Uterus (tissue), 4 donors: ENCODE data around the gene FPGS. TPM values are rescaled to one million over a fixed set of nuclear protein-coding genes. Genes with fewer than 3 reads are reported as not detected.

Experiments used
- DNase-seq, 2 donors: peaks; one replicate each; pipeline ENCODE4 v3.0.0-alpha.2; 2019 to 2020
- H3K27ac ChIP-seq, 2 donors: fragments of 200-600 bp; sonication (generic); 1 replicate in 1 of 2; 2 replicates in 1 of 2; pipeline ENCODE4 v1.5.1; 2016 to 2018
- H3K27me3 ChIP-seq, 2 donors: fragments of 200-600 bp; sonication (generic); one replicate each; pipeline ENCODE4 v1.5.1; 2018 to 2019; ENCODE audit warnings: control low read depth in 1 of 2
- H3K36me3 ChIP-seq, 2 donors: fragments of 200-600 bp; sonication (generic); one replicate each; pipeline ENCODE4 v1.5.1; 2019; ENCODE audit warnings: control low read depth in 1 of 2
- H3K4me1 ChIP-seq, 2 donors: fragments of 200-600 bp; sonication (generic); one replicate each; pipeline ENCODE4 v1.5.1; 2018 to 2019; ENCODE audit warnings: control low read depth in 1 of 2
- H3K4me3 ChIP-seq, 2 donors: fragments of 200-600 bp; sonication (generic); 1 replicate in 1 of 2; 2 replicates in 1 of 2; pipeline ENCODE4 v1.5.1; 2018 to 2019; ENCODE audit warnings: mild to moderate bottlenecking in 1 of 2
- H3K9me3 ChIP-seq, 2 donors: fragments of 200-600 bp; sonication (generic); one replicate each; pipeline ENCODE4 v1.5.1; 2019; ENCODE audit warnings: control low read depth in 1 of 2
- POLR2A ChIP-seq, 2 donors: fragments of 450-650 bp; IDR thresholded peaks; one replicate each; pipeline ENCODE4 v1.6.1; 2016; ENCODE audit warnings: antibody characterized with exemption in 2 of 2, mild to moderate bottlenecking in 1 of 2, moderate library complexity in 1 of 2
- intact Hi-C: fragments of 100-400 bp; cut with DNase I; formaldehyde crosslinking; loops from one replicate; pipeline ENCODE4 v1.15.1; 2023; ENCODE audit warnings: low total_unique reads
- total RNA-seq, 4 donors: library from RNA; depleted of rRNA in 3 of 4; stranded (reverse); fragments of >200 nt in 3 of 4; gene quantifications; one replicate each; pipeline versions ENCODE4 v1.1.0 to v1.2.4, GENCODE V29; 2014 to 2023
- TF ChIP-seq, protein P1 (sequence below), 4 experiments: fragments of 200-600 bp in 2 of 4; fragments of 450-650 bp in 2 of 4; sonication (generic) in 2 of 4; IDR thresholded peaks; one replicate each; pipeline ENCODE4 v1.5.1; 2016 to 2019; ENCODE audit warnings: antibody characterized with exemption in 4 of 4, mild to moderate bottlenecking in 2 of 4, moderate library complexity in 1 of 4
- donor health status: DM: yes; HTN: yes; CAD: no.

The FPGS gene
- total RNA-seq, 4 donors from 2014 or later, result 11.5 to 128 (median 46.6) TPM

DNA sequence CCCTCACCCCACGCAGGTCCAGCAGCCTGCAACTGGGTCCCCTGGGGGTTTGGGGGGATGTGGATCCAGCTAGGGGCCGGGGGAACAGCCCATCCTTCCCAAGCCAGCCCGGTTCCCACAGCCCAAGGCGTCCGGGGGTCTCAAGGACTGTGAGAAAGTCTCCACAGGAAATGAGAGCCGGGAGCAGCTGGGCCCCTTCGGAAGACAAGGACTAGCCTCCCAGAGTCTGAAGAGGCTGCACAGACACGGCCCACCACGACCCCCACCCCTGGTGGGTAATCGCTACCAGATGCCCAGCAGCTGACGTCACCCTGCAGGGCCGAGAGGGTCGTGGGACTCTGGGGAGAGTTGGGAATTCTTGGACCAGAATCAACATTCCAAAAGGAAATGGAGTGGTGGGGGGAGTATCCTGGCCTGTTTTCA, 34.8 kb upstream of the FPGS start:
- no peak for DNase-seq
- H3K4me1 ChIP-seq, result peaks cover 0 to 12% of the 10 kb centered on the region in 2 donors
- H3K9me3 ChIP-seq, result no peaks in the 10 kb centered on the region
- TF ChIP-seq POLR2A (IDR thresholded peaks at IDR 0.05), result no peak
- TF ChIP-seq, protein P1, sequence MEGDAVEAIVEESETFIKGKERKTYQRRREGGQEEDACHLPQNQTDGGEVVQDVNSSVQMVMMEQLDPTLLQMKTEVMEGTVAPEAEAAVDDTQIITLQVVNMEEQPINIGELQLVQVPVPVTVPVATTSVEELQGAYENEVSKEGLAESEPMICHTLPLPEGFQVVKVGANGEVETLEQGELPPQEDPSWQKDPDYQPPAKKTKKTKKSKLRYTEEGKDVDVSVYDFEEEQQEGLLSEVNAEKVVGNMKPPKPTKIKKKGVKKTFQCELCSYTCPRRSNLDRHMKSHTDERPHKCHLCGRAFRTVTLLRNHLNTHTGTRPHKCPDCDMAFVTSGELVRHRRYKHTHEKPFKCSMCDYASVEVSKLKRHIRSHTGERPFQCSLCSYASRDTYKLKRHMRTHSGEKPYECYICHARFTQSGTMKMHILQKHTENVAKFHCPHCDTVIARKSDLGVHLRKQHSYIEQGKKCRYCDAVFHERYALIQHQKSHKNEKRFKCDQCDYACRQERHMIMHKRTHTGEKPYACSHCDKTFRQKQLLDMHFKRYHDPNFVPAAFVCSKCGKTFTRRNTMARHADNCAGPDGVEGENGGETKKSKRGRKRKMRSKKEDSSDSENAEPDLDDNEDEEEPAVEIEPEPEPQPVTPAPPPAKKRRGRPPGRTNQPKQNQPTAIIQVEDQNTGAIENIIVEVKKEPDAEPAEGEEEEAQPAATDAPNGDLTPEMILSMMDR (IDR thresholded peaks at IDR 0.05), result no peak
- H3K27me3 ChIP-seq, result no peaks in the 10 kb centered on the region
- H3K36me3 ChIP-seq, result no peaks in the 10 kb centered on the region
- intact Hi-C loops, result no loop called here
- no peak overlapping the region for H3K4me3 ChIP-seq
- peak overlapping the region; percentile 63 to 68 for H3K27ac ChIP-seq

DNA sequence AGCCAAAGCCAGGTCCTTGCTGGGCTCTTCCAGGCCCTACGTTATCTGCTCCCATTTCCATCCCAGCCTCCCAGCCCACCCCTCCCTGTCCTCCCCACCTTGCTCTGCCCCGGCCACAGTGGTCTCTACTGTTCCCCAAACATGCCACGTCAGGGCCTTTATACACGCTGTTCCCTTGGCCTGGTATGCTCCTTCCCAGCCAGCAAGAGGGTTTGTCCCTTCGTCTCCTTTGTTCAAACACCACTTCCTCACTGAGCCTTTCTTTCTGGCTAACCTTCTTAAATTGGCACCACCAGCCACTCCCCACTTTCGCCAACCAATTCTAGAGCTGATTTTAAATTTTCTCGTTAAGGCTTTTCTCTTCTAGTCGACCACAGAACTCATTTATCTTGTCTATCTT, 34.0 kb upstream of the FPGS start:
- DNase-seq, result no peak
- Histone ChIP-seq H3K36me3 (no peaks in the 10 kb centered on the region), H3K9me3 (no peaks in the 10 kb centered on the region), H3K27me3 (no peaks in the 10 kb centered on the region), H3K27ac (peak overlapping the region; percentile 63 to 68), H3K4me1 (peaks cover 0 to 12% of the 10 kb centered on the region in 2 donors), H3K4me3 (no peak overlapping the region)
- TF ChIP-seq, protein P1 (IDR thresholded peaks at IDR 0.05), result no peak
- no peak for TF ChIP-seq POLR2A (IDR thresholded peaks at IDR 0.05)
- intact Hi-C loops, result no loop called here

DNA sequence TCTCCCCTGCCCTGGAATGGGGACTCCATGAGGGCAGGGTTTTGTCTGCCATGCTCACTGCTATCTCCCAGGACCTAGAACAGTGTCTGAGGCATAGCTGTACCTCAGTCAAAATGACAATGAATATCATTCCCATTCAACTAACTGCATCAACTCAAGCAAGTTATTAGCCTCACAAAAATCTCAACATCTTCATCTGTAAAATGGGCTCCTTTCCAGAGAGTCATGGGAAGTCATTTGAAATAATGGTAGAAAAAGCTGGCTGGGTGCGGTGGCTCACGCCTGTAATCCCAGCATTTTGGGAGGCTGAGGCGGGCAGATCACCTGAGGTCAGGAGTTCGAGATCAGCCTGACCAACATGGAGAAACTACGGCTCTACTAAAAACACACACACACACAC, 33.6 kb upstream of the FPGS start:
- intact Hi-C loops, result no loop called here
- Histone ChIP-seq H3K27ac (peak overlapping the region; percentile 63 to 68), H3K36me3 (no peaks in the 10 kb centered on the region), H3K4me3 (no peak overlapping the region), H3K27me3 (no peaks in the 10 kb centered on the region), H3K9me3 (no peaks in the 10 kb centered on the region), H3K4me1 (peaks cover 0 to 12% of the 10 kb centered on the region in 2 donors)
- TF ChIP-seq POLR2A (IDR thresholded peaks at IDR 0.05), result no peak
- TF ChIP-seq, protein P1 (IDR thresholded peaks at IDR 0.05), result no peak
- no peak for DNase-seq

DNA sequence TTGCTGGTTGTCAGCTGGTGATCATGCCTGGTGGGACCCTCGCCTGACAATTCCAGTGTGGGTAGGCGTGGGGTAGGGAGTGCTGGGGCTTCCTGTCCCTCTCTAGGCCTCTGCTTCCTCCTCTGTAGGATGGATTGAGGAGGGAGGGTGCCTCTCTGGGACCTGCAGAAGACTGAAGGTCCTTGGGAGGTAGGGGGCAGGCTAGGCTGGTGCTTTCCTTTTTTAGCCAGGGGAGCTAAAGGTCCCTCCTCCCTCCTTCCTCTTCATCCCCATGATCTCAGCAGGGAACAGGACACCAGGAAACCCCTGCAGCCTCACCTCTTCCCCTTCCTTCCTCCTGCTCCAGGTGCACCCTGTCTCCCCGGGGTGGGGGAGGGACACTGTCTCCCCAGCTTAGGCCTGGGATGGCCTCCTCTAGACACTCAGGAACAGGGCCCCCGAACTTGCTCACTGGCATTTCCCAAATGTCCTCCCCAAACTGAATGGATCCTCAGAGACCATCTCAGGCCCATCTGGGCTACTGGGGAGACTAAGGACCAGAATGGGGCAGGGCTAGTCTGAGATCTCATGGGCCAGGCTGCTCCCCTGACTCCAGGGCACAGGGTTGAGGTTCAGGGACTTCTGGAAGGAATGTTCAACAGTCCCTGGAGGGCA, 32.6 kb upstream of the FPGS start:
- Histone ChIP-seq H3K27ac (peak overlapping the region; percentile 63 to 68), H3K4me3 (peak overlapping the region in 1 of 2 donors; percentile 46), H3K36me3 (no peaks in the 10 kb centered on the region), H3K9me3 (no peaks in the 10 kb centered on the region), H3K4me1 (peaks cover 0 to 12% of the 10 kb centered on the region in 2 donors), H3K27me3 (no peaks in the 10 kb centered on the region)
- intact Hi-C loops, result no loop called here
- TF ChIP-seq, protein P1 (IDR thresholded peaks at IDR 0.05), result no peak
- no peak for TF ChIP-seq POLR2A (IDR thresholded peaks at IDR 0.05)
- DNase-seq, result no peak

DNA sequence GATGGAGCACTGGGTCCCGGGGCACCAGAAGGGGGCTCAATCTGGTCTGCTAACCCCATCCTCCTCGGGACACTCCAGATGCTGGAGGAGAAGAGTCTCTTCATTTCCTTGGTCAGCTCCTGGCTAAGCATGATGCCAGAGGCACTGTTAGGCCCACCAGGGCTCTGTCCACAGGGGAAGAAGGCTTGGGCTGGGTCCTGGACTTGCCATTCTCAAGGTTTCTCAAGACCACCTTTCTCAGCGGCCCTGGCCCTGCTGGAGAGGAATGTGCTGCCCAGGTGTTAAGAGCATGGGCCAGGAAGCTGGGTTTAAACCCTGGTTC, 32.1 kb upstream of the FPGS start:
- Histone ChIP-seq H3K27me3 (no peaks in the 10 kb centered on the region), H3K4me3 (peak overlapping the region; percentile 42 to 46), H3K27ac (peak overlapping the region; percentile 63 to 68), H3K9me3 (no peaks in the 10 kb centered on the region), H3K4me1 (peaks cover 0 to 12% of the 10 kb centered on the region in 2 donors), H3K36me3 (no peaks in the 10 kb centered on the region)
- intact Hi-C loops, result no loop called here
- no peak for TF ChIP-seq POLR2A (IDR thresholded peaks at IDR 0.05)
- TF ChIP-seq, protein P1 (IDR thresholded peaks at IDR 0.05), result no peak
- DNase-seq, result no peak
